Prostate gland (tissue), 2 donors: Measurements from ENCODE around the gene C9orf50.

Experiments
- POLR2A ChIP-seq: fragments of 450-650 bp; IDR thresholded peaks from one replicate; pipeline ENCODE4 v1.6.1; 2016; ENCODE audit warnings: antibody characterized with exemption, mild to moderate bottlenecking
- POLR2AphosphoS5 ChIP-seq: sonication (generic); formaldehyde crosslinking; IDR thresholded peaks from one replicate; pipeline ENCODE4 v1.6.1; 2017; ENCODE audit warnings: antibody characterized with exemption
- TF ChIP-seq, protein P1 (sequence below), 4 experiments: fragments of 200-600 bp in 2 of 4; fragments of 450-650 bp in 2 of 4; sonication (generic) in 2 of 4; IDR thresholded peaks; 1 replicate in 3 of 4; 2 replicates in 1 of 4; pipeline ENCODE4 v1.5.1; 2016 to 2019; ENCODE audit warnings: antibody characterized with exemption in 4 of 4, mild to moderate bottlenecking in 2 of 4, moderate library complexity in 2 of 4

DNA sequence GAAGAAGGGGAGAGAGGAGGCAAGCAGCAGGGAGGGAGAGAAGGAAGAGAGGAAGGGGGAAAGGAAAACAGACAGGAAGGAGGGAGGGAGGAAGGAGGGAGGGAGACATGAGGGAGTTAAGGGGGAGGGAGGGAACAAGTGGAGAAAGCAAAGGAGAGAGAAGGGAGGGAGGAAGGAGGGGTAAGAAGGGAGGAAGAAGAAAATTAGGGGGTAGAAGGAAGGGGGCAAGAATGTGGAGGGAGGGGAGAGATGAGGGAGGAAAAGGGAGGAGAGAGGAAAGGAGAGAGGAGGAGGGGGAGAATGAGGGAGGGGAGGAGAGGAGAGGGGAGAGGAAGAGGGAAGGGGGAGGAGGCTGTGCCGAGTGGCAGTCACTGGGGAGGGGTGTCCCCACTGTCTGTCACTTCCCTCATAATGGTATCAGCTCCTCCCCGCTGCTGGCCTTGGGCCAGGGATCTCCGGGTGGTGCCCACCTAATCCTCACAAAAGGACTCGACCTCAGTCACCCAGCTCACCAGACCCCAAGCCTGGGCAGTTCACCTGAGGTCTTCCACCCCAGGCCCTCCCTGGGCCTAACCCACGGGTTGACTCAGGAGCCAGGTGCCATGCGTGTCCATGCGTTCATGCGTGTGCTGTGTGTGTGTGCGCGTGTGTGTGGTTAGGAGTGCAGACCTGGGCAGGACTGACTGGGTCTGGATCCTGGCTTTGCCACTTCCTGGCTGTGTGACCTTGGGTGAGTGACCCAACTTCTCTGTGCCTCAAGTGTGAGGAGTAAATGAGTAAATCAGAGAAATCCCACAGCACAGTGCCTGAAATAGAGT is 18.1 kb downstream of the C9orf50 start:
- TF ChIP-seq POLR2A (no peak), POLR2AphosphoS5 (no peak)
- TF ChIP-seq, protein P1, sequence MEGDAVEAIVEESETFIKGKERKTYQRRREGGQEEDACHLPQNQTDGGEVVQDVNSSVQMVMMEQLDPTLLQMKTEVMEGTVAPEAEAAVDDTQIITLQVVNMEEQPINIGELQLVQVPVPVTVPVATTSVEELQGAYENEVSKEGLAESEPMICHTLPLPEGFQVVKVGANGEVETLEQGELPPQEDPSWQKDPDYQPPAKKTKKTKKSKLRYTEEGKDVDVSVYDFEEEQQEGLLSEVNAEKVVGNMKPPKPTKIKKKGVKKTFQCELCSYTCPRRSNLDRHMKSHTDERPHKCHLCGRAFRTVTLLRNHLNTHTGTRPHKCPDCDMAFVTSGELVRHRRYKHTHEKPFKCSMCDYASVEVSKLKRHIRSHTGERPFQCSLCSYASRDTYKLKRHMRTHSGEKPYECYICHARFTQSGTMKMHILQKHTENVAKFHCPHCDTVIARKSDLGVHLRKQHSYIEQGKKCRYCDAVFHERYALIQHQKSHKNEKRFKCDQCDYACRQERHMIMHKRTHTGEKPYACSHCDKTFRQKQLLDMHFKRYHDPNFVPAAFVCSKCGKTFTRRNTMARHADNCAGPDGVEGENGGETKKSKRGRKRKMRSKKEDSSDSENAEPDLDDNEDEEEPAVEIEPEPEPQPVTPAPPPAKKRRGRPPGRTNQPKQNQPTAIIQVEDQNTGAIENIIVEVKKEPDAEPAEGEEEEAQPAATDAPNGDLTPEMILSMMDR (IDR thresholded peaks at IDR 0.05), result no peak
